Measurements from ENCODE around the gene CRAMP1. TPM values are rescaled to one million over a fixed set of nuclear protein-coding genes. Genes with fewer than 3 reads are reported as not detected.

The CRAMP1 gene
- total RNA-seq, 4 donors from 2014 or later = 9.1 to 15.5 (median 12.5) TPM

DNA sequence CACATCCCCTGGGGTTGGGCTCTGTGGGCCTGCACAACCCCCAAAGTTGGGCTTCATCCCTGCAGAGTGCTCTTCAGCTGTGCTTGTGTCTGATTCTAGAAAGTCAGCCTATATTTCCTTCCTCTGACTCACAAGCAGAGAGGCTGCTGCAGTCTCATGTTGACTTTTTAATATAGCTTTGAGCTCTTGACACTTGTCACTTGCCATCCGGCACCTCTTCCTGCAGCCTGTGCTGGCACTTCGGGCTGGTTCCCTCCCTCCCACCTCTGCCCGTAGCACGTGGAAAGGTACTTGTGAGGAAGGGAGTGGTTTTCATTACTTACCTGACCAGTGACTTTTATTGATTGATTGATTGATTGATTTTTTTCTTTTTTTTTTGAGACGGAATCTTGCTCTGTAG is 46.9 kb downstream of the CRAMP1 start:
- H3K9me3 ChIP-seq = no peaks in the 10 kb centered on the region
- no peak overlapping the region for H3K27ac ChIP-seq (replicated peaks in 1 of 4)
- intact Hi-C loops (cut with DNase I) = no loop called here
- peaks cover 68 to 100% (median 94%) of the 10 kb centered on the region in 4 donors for H3K36me3 ChIP-seq
- H3K4me3 ChIP-seq = no peak overlapping the region
- no peak for TF ChIP-seq CTCF (IDR thresholded peaks at IDR 0.05)
- TF ChIP-seq POLR2AphosphoS5 (IDR thresholded peaks at IDR 0.05) = no peak
- no peak for TF ChIP-seq EP300 (IDR thresholded peaks at IDR 0.05)
- no peak for TF ChIP-seq POLR2A (IDR thresholded peaks at IDR 0.05; ENCODE audit: low read depth)
- no peak for DNase-seq (ENCODE audit: extremely low spot score)
- H3K4me1 ChIP-seq = peaks cover 0 to 3% (median 0%) of the 10 kb centered on the region in 4 donors
- H3K27me3 ChIP-seq = no peaks in the 10 kb centered on the region
- 84% methylated on average over 5 of the region's 5 CpGs for WGBS

DNA sequence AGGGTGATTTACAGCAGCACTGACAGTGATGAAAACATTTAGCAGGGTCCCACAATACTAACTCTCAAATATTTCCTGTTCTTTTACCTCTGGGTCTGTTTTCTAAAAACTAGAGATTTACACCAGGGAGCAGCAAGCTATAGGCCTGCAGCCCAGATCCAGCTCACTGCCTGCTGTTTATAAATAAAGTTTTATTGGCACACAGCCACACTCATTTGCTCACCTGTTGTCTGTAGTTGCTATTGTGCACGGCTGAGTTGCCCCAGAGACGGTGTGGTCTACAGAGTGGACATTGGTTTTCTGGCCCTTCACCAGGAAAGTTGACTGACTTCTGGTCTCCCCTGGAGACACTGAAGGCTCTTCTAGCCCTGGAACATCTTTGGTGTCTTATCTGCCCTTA is 49.7 kb downstream of the CRAMP1 start:
- Histone ChIP-seq H3K27ac (replicated peaks in 1 of 4) (no peak overlapping the region), H3K9me3 (no peaks in the 10 kb centered on the region), H3K4me1 (peaks cover 0 to 3% (median 0%) of the 10 kb centered on the region in 4 donors), H3K27me3 (no peaks in the 10 kb centered on the region), H3K4me3 (no peak overlapping the region), H3K36me3 (peaks cover 65 to 100% (median 94%) of the 10 kb centered on the region in 4 donors)
- DNase-seq (ENCODE audit: extremely low spot score) = no peak
- intact Hi-C loops (cut with DNase I) = no loop called here
- no peak for TF ChIP-seq POLR2A (IDR thresholded peaks at IDR 0.05; ENCODE audit: low read depth)
- TF ChIP-seq EP300 (IDR thresholded peaks at IDR 0.05) = no peak
- TF ChIP-seq POLR2AphosphoS5 (IDR thresholded peaks at IDR 0.05) = no peak
- TF ChIP-seq CTCF (IDR thresholded peaks at IDR 0.05) = no peak
- WGBS = 91% methylated on average over 2 of the region's 2 CpGs

GRCh38 chr16:1662543-1662942 is 50.4 kb downstream of the CRAMP1 start:
- Histone ChIP-seq H3K27ac (replicated peaks in 1 of 4) (no peak overlapping the region), H3K9me3 (no peaks in the 10 kb centered on the region), H3K4me1 (peaks cover 0 to 1% (median 0%) of the 10 kb centered on the region in 4 donors), H3K36me3 (peaks cover 68 to 100% (median 94%) of the 10 kb centered on the region in 4 donors), H3K27me3 (no peaks in the 10 kb centered on the region), H3K4me3 (no peak overlapping the region)
- intact Hi-C loops (cut with DNase I) = no loop called here
- 92% methylated on average over 20 of the region's 20 CpGs for WGBS
- no peak for TF ChIP-seq EP300 (IDR thresholded peaks at IDR 0.05)
- no peak for TF ChIP-seq POLR2A (IDR thresholded peaks at IDR 0.05; ENCODE audit: low read depth)
- TF ChIP-seq CTCF (IDR thresholded peaks at IDR 0.05) = no peak
- TF ChIP-seq POLR2AphosphoS5 (IDR thresholded peaks at IDR 0.05) = no peak
- DNase-seq (ENCODE audit: extremely low spot score) = no peak

- Histone ChIP-seq H3K36me3 (peaks cover 78 to 100% (median 97%) of the 10 kb centered on the region in 4 donors), H3K4me3 (no peak overlapping the region), H3K4me1 (no peaks in the 10 kb centered on the region), H3K9me3 (no peaks in the 10 kb centered on the region), H3K27me3 (no peaks in the 10 kb centered on the region), H3K27ac (replicated peaks in 1 of 4) (no peak overlapping the region)
- 97% methylated on average over 5 of the region's 15 CpGs for WGBS
- no peak for DNase-seq (ENCODE audit: extremely low spot score)
- TF ChIP-seq POLR2AphosphoS5 (IDR thresholded peaks at IDR 0.05) = no peak
- intact Hi-C loops (cut with DNase I) = no loop called here
Observed at GRCh38 chr16:1665829-1666228, 53.7 kb downstream of the CRAMP1 start.

DNA sequence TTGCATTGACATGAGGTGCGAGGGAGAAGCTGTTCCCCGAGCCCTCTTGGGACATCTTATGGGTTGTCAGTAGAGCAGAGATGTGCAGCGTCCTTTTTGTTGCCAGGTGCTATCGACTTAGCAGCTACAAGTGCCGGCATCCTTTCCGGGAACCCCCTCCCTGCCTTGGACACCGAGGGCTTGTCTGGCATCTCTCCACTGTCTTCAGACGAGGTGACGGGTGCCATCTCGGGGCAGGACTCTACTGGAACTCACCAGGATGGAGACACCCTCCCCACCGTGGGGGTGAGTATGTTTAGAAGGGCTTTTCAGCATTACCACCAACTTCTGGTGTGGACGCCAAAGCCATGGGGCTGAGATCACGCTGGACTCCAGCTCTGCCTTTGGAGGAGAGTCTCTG is 54.2 kb downstream of the CRAMP1 start:
- H3K4me1 ChIP-seq = no peaks in the 10 kb centered on the region
- WGBS = 95% methylated on average over 11 of the region's 13 CpGs
- H3K27ac ChIP-seq (replicated peaks in 1 of 4) = no peak overlapping the region
- no peaks in the 10 kb centered on the region for H3K9me3 ChIP-seq
- H3K4me3 ChIP-seq = no peak overlapping the region
- peaks cover 80 to 100% (median 98%) of the 10 kb centered on the region in 4 donors for H3K36me3 ChIP-seq
- no peak for DNase-seq (ENCODE audit: extremely low spot score)
- TF ChIP-seq EP300 (IDR thresholded peaks at IDR 0.05) = no peak
- TF ChIP-seq POLR2AphosphoS5 (IDR thresholded peaks at IDR 0.05) = no peak
- no peak for TF ChIP-seq POLR2A (IDR thresholded peaks at IDR 0.05; ENCODE audit: low read depth)
- TF ChIP-seq CTCF (IDR thresholded peaks at IDR 0.05) = no peak
- intact Hi-C loops (cut with DNase I) = no loop called here
- H3K27me3 ChIP-seq = no peaks in the 10 kb centered on the region
